ENCODE measurements around the gene SCN4B.

SCN4B gene

DNA sequence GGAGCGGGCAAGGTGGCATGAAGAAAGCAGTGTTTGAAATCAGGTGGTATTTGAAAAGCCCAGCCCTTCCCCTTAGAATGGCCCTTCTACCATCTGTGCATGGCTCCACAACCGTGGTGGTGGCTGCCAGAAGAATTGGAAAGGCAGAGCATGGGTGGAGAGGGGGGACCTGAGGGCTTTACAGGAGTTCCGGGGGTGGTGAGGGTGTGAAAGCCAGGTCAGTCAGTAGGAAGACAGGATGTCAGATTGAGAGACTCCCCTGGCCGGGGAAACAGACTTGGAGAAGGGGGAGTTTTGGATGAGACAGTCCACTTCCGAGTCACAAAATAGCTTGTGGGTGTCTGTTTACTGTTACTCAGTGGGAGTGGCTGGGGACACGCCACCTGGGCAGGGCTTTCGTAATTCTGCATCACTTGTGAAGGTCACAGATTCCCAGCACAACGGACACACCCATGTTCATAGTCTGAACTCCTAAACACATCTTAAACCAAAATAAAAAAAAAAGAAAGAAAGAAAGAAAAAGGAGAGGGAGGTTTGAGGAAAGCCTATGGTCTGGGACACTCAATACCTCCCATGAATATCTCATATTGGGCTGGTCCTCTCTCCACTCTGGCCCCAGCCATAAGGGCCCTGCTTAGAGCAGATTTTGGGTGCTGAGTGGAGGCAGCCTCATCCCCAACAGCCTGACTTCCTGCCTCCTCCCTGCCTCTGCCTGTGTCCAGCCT, 41.4 kb downstream of the SCN4B start:
- no peak for DNase-seq
- in situ Hi-C loops (cut with HindIII; ENCODE audit: low pct_ligation_motif_present, low pct_unique_long_range_greater_than_20kb, low sequenced_read_pairs), result no loop called here

DNA sequence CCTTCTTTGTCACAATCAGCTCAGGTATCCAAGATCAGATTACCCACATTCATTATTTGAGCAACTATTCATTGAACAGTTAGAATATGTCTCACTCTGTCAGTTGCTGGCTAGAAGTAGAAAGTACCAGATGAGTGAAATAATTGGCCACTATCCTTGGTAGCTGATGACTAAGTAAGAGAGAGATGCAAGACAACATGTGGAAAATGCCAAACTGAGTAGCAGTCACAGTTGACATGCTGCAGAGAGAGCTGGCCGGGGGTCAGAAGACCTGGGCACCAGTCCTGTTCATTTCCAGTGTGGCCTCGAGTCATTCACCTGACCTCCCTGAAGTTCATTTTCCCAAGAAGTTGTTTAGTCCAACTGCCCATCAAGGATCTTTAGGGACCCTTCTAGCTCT, 43.4 kb downstream of the SCN4B start:
- no peak for DNase-seq
- in situ Hi-C loops (cut with HindIII; ENCODE audit: low pct_ligation_motif_present, low pct_unique_long_range_greater_than_20kb, low sequenced_read_pairs), result no loop called here

DNA sequence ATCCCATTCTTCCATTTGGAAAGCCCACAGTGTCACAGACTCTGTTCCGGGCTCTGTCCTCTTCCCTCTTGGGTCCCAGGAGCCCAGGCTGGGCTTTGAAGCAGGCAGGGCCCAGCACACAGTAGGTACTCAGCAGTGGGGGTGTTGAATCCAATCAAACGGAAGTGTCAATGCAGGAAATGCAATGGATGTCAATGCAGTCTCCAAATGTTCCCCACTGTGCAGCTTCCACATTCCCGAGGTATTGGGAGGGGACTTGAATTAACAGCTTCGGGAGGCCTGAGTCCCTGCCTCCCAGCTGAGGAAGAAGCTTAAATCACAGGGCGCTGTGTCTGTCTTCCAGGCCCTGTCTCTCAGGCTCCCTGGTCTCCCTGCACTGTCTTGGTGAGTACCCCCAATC, 44.1 kb downstream of the SCN4B start:
- no peak for DNase-seq
- in situ Hi-C loops (cut with HindIII; ENCODE audit: low pct_ligation_motif_present, low pct_unique_long_range_greater_than_20kb, low sequenced_read_pairs), result no loop called here

DNA sequence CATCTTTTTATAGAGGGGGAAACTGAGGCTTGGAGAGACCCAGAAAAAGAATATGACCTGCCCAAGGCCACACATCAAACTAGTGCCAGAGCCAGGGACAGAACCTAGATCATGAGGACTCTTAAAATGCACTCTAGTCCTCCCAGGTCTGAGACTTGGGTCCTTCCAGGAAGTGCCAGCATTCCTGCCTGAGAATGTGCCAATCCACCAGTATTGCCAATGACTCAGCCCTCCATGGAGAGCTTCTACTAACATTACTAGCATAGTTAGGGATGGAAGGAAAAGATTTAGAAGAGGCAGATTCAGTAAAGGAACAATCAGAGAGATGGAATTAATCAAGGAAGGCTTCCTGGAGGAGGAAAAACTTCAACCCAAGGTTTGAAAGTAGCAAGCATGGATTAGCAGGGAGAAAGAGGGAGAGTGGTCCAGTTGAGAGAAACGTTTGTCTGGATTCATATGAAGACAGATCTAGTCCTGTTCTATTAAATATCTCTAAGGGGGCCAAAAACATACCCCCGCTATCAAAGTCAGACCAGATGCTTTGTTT, 45.8 kb downstream of the SCN4B start:
- DNase-seq, result peak; percentile 2
- in situ Hi-C loops (cut with HindIII; ENCODE audit: low pct_ligation_motif_present, low pct_unique_long_range_greater_than_20kb, low sequenced_read_pairs), result no loop called here

DNA sequence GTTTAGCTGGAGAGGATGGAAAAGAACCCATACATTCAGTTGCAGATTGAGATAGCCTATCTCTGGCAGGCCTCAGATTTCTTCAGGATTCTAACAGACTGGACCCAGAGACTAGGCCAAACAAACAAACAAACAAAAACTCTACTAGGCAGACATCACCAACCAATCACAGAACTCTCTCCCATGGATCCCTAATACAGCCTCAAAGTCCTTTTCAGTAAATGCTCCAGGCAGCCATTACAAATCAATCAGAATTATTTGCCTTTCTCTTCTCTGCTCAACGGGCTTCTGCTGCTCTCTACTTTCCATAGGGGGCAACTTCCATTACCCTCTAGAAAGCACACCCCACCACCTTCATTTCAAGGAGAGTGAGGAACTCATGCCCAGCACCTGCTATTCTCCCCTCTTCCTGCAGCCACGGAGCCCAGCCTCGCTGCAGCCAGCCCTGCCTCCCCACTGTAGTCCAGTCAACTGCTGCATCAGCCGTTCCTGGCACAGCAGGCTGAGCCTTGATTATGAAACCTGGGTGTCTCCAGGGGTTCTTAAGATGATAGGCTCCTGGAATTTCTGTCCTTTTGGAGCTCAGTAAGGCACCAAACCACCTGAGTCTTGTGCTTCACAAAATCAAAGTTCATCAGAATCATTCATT, 46.8 kb downstream of the SCN4B start:
- DNase-seq, result no peak
- in situ Hi-C loops (cut with HindIII; ENCODE audit: low pct_ligation_motif_present, low pct_unique_long_range_greater_than_20kb, low sequenced_read_pairs), result no loop called here

DNA sequence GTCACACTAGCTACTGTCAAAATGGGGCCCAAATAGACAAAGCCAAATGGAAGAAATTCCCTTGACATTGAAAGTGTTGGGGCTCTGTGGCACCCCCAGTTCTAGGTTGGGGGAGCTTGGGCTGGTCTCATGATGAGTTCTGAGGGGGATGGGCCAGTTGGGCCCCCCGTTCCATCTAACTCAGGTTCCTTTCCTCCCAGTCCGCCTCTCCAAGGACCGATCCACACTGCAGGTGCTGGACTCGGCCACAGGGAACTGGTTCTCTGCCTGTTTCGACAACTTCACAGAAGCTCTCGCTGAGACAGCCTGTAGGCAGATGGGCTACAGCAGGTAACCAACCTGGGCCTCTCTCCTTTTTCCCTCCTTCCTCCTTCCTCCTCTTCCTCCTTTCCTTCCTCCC, 48.1 kb downstream of the SCN4B start:
- in situ Hi-C loops (cut with HindIII; ENCODE audit: low pct_ligation_motif_present, low pct_unique_long_range_greater_than_20kb, low sequenced_read_pairs), result no loop called here
- no peak for DNase-seq

DNA sequence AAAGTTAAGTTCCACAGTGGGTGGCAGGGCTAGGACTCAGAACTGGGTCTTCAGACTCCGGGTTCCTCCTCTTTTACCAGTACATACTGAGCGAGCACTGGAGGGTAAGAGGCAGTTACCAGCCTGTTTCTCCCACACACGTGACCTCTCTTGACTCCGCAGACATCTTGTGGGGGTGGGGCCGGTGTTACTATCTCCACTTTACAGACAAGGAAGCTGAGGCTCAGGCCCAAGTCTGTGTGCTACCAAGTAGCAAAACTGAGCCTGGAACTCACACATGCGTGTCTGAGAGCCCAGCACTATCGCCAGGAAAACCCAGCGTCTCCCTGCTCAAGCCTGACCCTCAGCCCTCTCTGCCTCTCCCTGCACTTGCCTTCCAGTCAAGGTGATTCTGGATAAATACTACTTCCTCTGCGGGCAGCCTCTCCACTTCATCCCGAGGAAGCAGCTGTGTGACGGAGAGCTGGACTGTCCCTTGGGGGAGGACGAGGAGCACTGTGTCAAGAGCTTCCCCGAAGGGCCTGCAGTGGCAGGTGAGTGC, 49.8 kb downstream of the SCN4B start:
- no peak for DNase-seq
- in situ Hi-C loops (cut with HindIII; ENCODE audit: low pct_ligation_motif_present, low pct_unique_long_range_greater_than_20kb, low sequenced_read_pairs), result no loop called here

DNA sequence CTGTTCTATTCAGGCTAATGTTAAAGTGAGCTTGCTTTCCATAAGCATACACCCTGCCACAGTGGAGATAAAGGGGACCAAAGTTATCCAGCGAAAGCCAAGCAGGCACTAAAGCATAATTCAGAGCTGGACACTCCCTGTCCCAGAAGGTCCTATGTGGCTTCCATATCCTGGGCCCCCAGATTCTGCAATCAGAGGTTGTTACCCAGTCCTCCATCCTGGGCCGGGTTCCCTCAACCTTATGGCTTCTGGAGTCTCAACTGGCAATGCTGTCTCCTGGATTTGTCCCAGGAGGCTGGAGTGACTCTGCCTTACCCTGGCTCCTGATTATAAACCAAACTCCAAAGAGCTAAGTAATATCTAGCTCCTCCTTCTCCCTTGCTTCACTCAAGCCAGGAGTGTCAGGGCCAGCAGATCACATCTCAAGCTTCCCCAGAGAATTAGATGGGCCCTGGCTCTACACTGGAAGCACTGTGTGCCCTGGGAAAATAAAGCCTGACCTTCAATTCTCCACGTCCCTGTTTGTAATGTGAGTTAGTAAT, 51.9 kb downstream of the SCN4B start:
- DNase-seq, result no peak
- in situ Hi-C loops (cut with HindIII; ENCODE audit: low pct_ligation_motif_present, low pct_unique_long_range_greater_than_20kb, low sequenced_read_pairs), result no loop called here

DNA sequence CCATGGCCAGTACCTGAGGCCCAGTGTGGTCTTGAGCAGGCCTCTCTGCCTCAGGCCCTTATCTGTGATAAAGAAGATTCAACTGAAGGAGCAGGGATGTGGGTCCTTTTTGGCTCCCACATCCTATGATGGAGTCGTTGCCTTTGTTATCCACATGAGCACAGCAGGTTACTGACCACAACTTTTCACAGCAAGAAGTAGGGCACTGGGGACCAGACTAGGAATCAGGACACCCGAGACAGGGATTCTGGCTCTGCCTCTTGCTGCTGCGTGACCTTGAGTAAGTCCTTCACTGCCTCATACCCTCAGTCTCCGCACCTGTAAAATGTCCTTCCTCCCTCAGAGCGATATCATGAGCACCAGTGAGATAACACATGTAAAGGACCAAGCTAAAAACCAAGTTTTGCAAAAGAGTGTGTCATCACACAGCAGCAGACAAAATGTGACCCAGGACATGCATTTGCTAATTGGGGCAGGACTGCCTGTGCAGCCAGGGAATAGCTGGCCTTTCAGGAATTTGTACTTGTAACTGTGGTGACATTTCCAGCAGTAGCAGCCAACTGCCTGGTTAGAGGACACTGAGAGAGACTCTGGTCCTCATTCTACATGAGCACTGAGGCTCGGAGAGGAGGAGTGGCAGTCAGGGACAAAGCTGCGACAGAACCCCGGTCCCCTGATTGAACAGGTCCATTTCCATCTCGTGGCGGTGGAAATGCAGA, 52.6 kb downstream of the SCN4B start:
- in situ Hi-C loops (cut with HindIII; ENCODE audit: low pct_ligation_motif_present, low pct_unique_long_range_greater_than_20kb, low sequenced_read_pairs), result no loop called here
- DNase-seq, result no peak

DNA sequence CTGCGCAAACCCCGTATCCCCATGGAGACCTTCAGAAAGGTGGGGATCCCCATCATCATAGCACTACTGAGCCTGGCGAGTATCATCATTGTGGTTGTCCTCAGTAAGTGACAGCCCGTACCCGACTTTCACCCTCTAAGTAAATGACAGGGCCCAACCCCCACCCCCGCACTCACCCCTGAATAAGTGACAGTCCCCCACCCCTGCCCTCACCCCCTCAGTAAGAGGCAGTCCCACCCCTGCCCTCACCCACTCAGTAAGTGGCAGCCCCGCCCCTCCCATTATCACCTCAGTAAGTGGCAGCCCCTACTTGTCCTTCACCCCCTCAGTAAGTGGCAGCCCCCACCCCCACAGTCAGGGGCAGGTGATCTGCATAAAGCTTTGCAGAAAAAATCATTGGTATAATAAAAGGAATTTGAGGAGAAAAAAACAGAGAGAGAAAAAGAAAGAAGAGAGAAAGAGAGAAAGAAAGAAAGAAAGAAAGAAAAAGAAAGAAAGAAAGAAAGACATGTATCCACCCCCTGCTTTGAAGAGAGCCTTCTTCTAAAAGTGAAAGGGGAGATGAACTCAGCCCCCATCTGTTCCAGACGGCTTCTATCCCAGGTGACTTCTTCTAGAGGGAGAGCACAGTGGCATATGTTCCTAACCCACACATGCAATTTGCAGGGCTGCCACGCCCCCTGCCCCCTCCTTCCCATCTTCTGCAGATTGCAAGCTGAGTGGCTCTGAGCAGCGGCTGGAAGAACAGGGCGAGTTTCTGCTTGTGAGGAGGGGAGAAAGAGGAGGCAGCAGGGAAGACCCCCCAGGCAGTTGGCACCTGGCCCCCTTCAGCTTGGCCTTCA, 53.4 kb downstream of the SCN4B start:
- in situ Hi-C loops (cut with HindIII; ENCODE audit: low pct_ligation_motif_present, low pct_unique_long_range_greater_than_20kb, low sequenced_read_pairs), result no loop called here

DNA sequence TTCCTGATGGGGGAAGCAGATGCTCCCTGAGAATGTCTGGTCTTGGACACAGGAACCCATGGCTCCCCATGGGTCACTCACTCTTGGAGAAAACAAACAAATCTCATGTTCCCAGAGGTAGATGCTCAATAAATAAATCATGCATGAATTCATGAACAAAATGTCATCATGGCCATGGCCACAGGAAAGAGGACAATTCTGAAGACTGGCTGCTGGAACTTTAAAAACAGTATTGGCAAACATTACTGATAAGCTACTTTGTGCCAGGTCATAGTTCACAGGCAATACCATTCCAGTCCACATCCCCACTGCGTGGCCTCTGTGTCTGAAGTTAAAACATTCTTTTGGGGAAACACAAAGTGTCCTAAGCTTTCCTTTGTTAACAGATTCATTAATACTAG, 56.7 kb downstream of the SCN4B start:
- DNase-seq, result no peak
- in situ Hi-C loops (cut with HindIII; ENCODE audit: low pct_ligation_motif_present, low pct_unique_long_range_greater_than_20kb, low sequenced_read_pairs), result no loop called here

More for the DNA sequence above, 53.4 kb downstream of the SCN4B start:
- DNase-seq, result no peak

DNA sequence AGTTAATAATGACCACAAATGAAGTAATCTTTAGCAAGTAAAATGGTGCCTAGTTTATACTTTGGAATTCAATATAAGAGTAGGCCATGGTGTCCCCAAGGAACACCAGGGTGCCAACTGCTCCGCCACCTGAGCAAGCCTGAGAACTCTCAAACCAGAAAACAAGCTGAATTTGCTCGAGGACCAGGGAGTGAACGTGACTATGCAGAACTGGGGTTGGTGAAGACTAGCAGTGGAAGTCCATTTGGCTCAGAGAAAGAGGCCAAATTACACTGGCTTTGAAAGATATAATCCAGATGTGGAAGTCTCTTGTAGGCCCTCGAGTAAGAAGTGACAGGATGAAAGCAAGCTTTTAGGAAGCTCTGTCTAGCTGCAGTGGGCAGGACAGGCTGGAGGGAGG, 57.1 kb downstream of the SCN4B start:
- no peak for DNase-seq
- in situ Hi-C loops (cut with HindIII; ENCODE audit: low pct_ligation_motif_present, low pct_unique_long_range_greater_than_20kb, low sequenced_read_pairs), result no loop called here

DNA sequence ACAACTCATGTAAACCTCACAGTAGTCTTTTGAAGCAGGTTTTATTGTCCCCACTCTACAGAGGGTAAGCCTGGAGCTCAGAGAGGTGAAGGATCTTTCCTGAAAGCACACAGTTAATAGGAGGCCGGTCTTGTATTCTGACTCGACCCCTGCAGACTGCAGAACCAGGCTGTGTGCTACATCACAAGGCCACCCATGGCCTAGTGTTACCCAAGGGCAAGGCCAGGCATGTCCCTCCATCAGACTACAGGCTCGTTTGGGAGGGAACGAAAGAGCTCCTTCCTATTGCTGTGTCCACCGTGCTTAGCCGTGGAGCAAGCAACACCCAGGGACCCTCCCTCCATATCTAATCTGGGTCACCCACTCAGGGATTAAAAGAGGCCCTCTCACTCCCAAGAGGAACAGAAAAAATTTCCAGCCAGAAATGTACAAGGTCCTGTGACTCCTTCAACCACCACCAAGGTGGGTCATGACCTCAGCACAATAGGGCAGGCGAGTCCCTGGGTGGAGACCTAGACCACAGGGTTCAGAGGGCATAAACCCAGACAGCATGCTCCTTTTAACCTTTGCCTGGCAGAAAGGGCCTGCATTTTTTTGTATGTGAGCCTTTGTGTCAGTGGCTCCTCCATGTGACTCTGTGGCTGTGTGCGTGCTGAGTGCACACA, 59.6 kb downstream of the SCN4B start:
- DNase-seq, result no peak
- in situ Hi-C loops (cut with HindIII; ENCODE audit: low pct_ligation_motif_present, low pct_unique_long_range_greater_than_20kb, low sequenced_read_pairs), result no loop called here

DNA sequence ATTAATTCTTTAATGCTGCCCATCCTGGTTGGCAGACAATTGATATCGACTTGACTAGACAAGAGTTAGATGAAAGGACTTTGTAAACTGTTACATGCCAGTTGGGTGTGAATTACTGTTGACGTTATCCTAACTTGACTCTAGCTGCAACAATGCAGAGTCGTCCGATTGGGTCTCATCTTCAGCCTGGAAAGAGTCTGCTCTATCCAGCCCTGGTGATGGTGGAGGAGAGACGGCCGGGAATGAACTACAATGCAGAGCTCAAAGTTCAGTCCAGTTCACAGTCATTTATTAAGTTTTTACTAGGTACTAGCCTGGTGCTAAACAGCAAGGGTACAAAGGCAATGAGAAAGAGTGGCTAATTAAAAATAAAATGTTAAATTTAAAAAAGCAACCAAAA, 60.9 kb downstream of the SCN4B start:
- in situ Hi-C loops (cut with HindIII; ENCODE audit: low pct_ligation_motif_present, low pct_unique_long_range_greater_than_20kb, low sequenced_read_pairs), result no loop called here

DNA sequence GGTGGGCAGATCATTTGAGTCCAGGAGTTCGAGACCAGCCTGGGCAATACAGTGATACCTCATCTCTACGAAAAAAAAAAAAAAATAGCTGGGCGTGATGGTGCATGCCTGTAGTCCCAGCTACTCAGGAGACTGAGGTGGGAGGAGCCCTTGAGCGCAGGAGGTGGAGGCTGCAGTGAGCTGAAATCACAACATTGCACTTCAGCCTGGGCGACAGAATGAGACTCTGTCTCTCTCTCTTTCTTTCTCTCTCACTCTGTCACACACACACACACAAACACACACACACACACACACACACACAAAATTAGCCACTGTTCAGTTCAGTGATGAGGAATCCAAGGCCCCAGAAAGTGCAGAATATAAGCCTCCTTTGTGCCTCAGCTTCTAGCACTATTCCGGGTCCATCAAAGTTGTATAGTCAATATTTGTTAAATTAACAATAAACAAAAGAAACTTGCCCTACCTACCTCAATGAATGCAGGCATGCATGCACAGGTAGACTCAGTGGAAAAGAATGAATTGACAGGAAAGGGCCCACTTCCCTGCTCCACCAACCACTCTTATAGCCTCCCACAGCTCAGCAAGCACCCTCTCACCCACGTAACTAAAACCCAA, 62.0 kb downstream of the SCN4B start:
- in situ Hi-C loops (cut with HindIII; ENCODE audit: low pct_ligation_motif_present, low pct_unique_long_range_greater_than_20kb, low sequenced_read_pairs), result no loop called here
- no peak for DNase-seq

More for the DNA sequence above, 60.9 kb downstream of the SCN4B start:
- no peak for DNase-seq

DNA sequence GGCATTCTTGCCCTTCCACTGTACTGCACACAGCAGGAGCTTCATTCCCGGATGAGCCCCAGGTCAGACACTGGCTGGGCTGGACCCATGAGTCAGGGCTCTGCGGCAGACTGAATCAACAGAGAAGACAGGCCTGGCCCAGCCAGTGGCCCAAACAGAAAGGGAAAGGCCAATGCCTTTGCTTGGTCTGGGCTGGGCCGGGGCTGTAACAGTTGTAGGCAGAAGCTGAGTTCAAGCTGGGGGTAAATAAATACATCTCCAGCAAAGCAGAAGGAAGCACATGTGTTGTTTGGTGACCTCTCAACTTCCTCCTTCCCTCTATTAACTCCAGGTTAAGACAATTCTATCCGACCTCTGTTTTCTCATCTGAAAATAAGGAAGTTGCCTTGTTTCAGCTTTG, 64.1 kb downstream of the SCN4B start:
- in situ Hi-C loops (cut with HindIII; ENCODE audit: low pct_ligation_motif_present, low pct_unique_long_range_greater_than_20kb, low sequenced_read_pairs), result no loop called here
- DNase-seq, result no peak

DNA sequence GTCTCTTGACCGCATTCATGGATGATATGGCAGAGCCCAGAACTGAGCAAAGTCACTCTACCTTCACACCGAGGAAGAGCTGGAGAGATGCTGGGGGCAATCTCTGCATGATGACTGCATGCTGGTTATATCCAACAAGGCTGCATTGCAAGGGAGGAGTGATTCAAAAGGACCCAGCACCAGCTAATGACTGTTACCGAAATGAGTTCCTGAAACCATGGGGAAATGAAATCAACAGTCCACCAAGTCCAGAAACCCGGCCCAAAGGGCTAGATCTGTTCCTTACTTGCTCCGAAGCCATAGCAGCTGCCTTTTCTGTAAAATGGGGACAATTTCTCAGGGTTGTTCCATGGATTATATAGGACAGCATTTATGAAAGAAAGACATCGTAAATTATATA, 64.7 kb downstream of the SCN4B start:
- DNase-seq, result no peak
- in situ Hi-C loops (cut with HindIII; ENCODE audit: low pct_ligation_motif_present, low pct_unique_long_range_greater_than_20kb, low sequenced_read_pairs), result no loop called here

Data from ACHN (cell line).